CD8-positive, alpha-beta memory T cell (primary cell): Measurements from ENCODE around the gene RCSD1. TPM values are rescaled to one million over a fixed set of nuclear protein-coding genes. Genes with fewer than 3 reads are reported as not detected.
A peak's percentile ranks its signal among the peaks of the same experiment; 100 is the strongest.

Experiments used
- CTCF ChIA-PET: fragments of 350-600 bp; sonication (Branson Sonifier 250); formaldehyde crosslinking; loops from one replicate; lab custom pipeline; 2021; ENCODE audit warnings: antibody characterized with exemption; lab: Charles Lee
- POLR2A ChIA-PET: fragments of 350-600 bp; sonication (Branson Sonifier 250); formaldehyde crosslinking; loops from one replicate; lab custom pipeline; 2021; ENCODE audit warnings: antibody characterized with exemption; lab: Charles Lee
- DNase-seq, 5 donors: peaks; one replicate each; pipeline versions ENCODE4 v3.0.0 to v3.0.0-alpha.2; 2020 to 2022; ENCODE audit warnings: mixed read lengths in 1 of 5
- H3K27ac ChIP-seq: one replicate; pipeline ENCODE4 v1.7.0; 2013; ENCODE audit warnings: low read depth, mild to moderate bottlenecking, low read length, moderate library complexity
- H3K27me3 ChIP-seq: 2 replicates; pipeline ENCODE4 v1.7.0; 2013; ENCODE audit warnings: low read length, mild to moderate bottlenecking; ENCODE audit not compliant: insufficient read depth, poor library complexity, severe bottlenecking
- H3K36me3 ChIP-seq: 2 replicates; pipeline ENCODE4 v1.7.0; 2013; ENCODE audit warnings: mild to moderate bottlenecking, low read length, moderate library complexity; ENCODE audit not compliant: insufficient read depth
- H3K4me1 ChIP-seq: 2 replicates; pipeline ENCODE4 v1.7.0; 2013; ENCODE audit warnings: mild to moderate bottlenecking, low read length, moderate library complexity; ENCODE audit not compliant: insufficient read depth
- H3K4me3 ChIP-seq: 2 replicates; pipeline ENCODE4 v1.7.0; 2013; ENCODE audit warnings: mild to moderate bottlenecking, low read length
- H3K9me3 ChIP-seq: 2 replicates; pipeline ENCODE4 v1.7.0; 2013; ENCODE audit warnings: mild to moderate bottlenecking, low read length
- H3K27ac Mint-ChIP-seq, 8 donors: one replicate each; pipeline ENCODE4 v1.8.0; 2020 to 2021; ENCODE audit warnings: mixed read lengths in 8 of 8, mild to moderate bottlenecking in 6 of 8, inconsistent platforms in 3 of 8, moderate library complexity in 3 of 8
- H3K27me3 Mint-ChIP-seq, 2 donors: one replicate each; pipeline ENCODE4 v1.8.0; 2020 to 2021; ENCODE audit warnings: mixed read lengths in 2 of 2, mild to moderate bottlenecking in 1 of 2, moderate library complexity in 1 of 2
- H3K36me3 Mint-ChIP-seq, 3 donors: one replicate each; pipeline ENCODE4 v1.8.0; 2020 to 2021; ENCODE audit warnings: mixed read lengths in 3 of 3, inconsistent platforms in 1 of 3, mild to moderate bottlenecking in 1 of 3
- H3K4me1 Mint-ChIP-seq, 3 donors: one replicate each; pipeline ENCODE4 v1.8.0; 2020 to 2021; ENCODE audit warnings: mixed read lengths in 3 of 3, inconsistent platforms in 1 of 3, mild to moderate bottlenecking in 1 of 3
- H3K4me3 Mint-ChIP-seq, 7 donors: one replicate each; pipeline ENCODE4 v1.8.0; 2020 to 2021; ENCODE audit warnings: mixed read lengths in 7 of 7, mild to moderate bottlenecking in 6 of 7, moderate library complexity in 4 of 7, inconsistent platforms in 2 of 7
- H3K9me3 Mint-ChIP-seq, 5 donors: one replicate each; pipeline ENCODE4 v1.8.0; 2020 to 2022; ENCODE audit warnings: mixed read lengths in 5 of 5, mild to moderate bottlenecking in 3 of 5, moderate library complexity in 2 of 5, inconsistent platforms in 1 of 5
- polyA plus RNA-seq: library from polyadenylated mRNA; unstranded; fragments of 300-500 nt; fragmentation: Illumina TruSeq; gene quantifications from one replicate; pipeline ENCODE4 v1.2.3, GENCODE V29; 2021
- total RNA-seq, 2 experiments: library from RNA; stranded (reverse); gene quantifications; one replicate each; pipeline ENCODE4 v1.2.3, GENCODE V29; 2021

The RCSD1 gene
- total and polyA plus RNA-seq, 3 experiments from 2014 or later: 45.9 to 171 (median 47.9) TPM

- peaks cover 0 to 79% (median 18%) of the 10 kb centered on the region in 3 donors for H3K36me3 Mint-ChIP-seq
- no peaks in the 10 kb centered on the region for H3K9me3 ChIP-seq
- ChIA-PET CTCF (interaction anchor here (1.1 kb wide), 1 partner anchor 44 kb away, joined by 3 read pairs; no protein-coding TSS in a partner anchor), POLR2A (interaction anchor here (1.1 kb wide), 1 partner anchor 16 kb away, joined by 4 read pairs; no protein-coding TSS in a partner anchor)
- peak overlapping the region in 5 of 7 donors; percentile 2 to 64 (median 47) for H3K4me3 Mint-ChIP-seq
- no peaks in the 10 kb centered on the region for H3K9me3 Mint-ChIP-seq
- no peak for DNase-seq
- H3K27ac ChIP-seq: no peak overlapping the region
- peaks cover 82% of the 10 kb centered on the region for H3K4me1 ChIP-seq
- H3K27ac Mint-ChIP-seq: peak overlapping the region; percentile 44 to 93 (median 80)
- no peaks in the 10 kb centered on the region for H3K27me3 ChIP-seq
- peaks cover 30% of the 10 kb centered on the region for H3K36me3 ChIP-seq
- H3K4me1 Mint-ChIP-seq: peaks cover 90 to 94% (median 94%) of the 10 kb centered on the region in 3 donors
- H3K4me3 ChIP-seq: no peak overlapping the region
- H3K27me3 Mint-ChIP-seq: peaks cover 0 to 1% of the 10 kb centered on the region in 2 donors
These were observed 14.5 kb downstream of the RCSD1 start for GRCh38 chr1:167644551-167644950.

GRCh38 chr1:167645140-167645541, 15.1 kb downstream of the RCSD1 start:
- CTCF ChIA-PET: interaction anchor here (1.1 to 2.3 kb wide), 2 partner anchors 43 to 45 kb away, joined by 3 to 10 read pairs; no protein-coding TSS in a partner anchor
- H3K27ac ChIP-seq: no peak overlapping the region
- H3K36me3 ChIP-seq: peaks cover 25% of the 10 kb centered on the region
- Mint-ChIP-seq H3K27ac (peak overlapping the region; percentile 69 to 93 (median 84)), H3K9me3 (no peaks in the 10 kb centered on the region), H3K4me3 (peak overlapping the region in 5 of 7 donors; percentile 33 to 64 (median 55)), H3K4me1 (peaks cover 91 to 95% (median 94%) of the 10 kb centered on the region in 3 donors), H3K36me3 (peaks cover 0 to 74% (median 18%) of the 10 kb centered on the region in 3 donors), H3K27me3 (peaks cover 0 to 1% of the 10 kb centered on the region in 2 donors)
- peaks cover 82% of the 10 kb centered on the region for H3K4me1 ChIP-seq
- H3K27me3 ChIP-seq: no peaks in the 10 kb centered on the region
- POLR2A ChIA-PET: interaction anchor here (1.1 kb wide), 1 partner anchor 17 kb away, joined by 4 read pairs; no protein-coding TSS in a partner anchor
- no peak for DNase-seq
- H3K9me3 ChIP-seq: no peaks in the 10 kb centered on the region
- no peak overlapping the region for H3K4me3 ChIP-seq

GRCh38 chr1:167645625-167646414, 15.8 kb downstream of the RCSD1 start:
- no peaks in the 10 kb centered on the region for H3K27me3 ChIP-seq
- peak overlapping the region; percentile 69 to 93 (median 84) for H3K27ac Mint-ChIP-seq
- H3K9me3 Mint-ChIP-seq: no peaks in the 10 kb centered on the region
- H3K27me3 Mint-ChIP-seq: peaks cover 0 to 1% of the 10 kb centered on the region in 2 donors
- no peaks in the 10 kb centered on the region for H3K9me3 ChIP-seq
- POLR2A ChIA-PET: no interaction called here
- peak overlapping the region in 6 of 7 donors; percentile 33 to 64 (median 54) for H3K4me3 Mint-ChIP-seq
- H3K4me1 ChIP-seq: peaks cover 82% of the 10 kb centered on the region
- no peak overlapping the region for H3K27ac ChIP-seq
- peaks cover 91 to 95% (median 94%) of the 10 kb centered on the region in 3 donors for H3K4me1 Mint-ChIP-seq
- peaks cover 0 to 72% (median 16%) of the 10 kb centered on the region in 3 donors for H3K36me3 Mint-ChIP-seq
- CTCF ChIA-PET: interaction anchor here (1.1 to 5.1 kb wide), 3 partner anchors 42 to 45 kb away, joined by 3 to 22 read pairs (median 10); no protein-coding TSS in a partner anchor
- H3K36me3 ChIP-seq: peaks cover 18% of the 10 kb centered on the region
- H3K4me3 ChIP-seq: no peak overlapping the region
- no peak for DNase-seq

GRCh38 chr1:167648252-167648849, 18.3 kb downstream of the RCSD1 start:
- no peaks in the 10 kb centered on the region for H3K9me3 ChIP-seq
- Mint-ChIP-seq H3K36me3 (peaks cover 0 to 59% (median 10%) of the 10 kb centered on the region in 3 donors), H3K27ac (peak overlapping the region; percentile 83 to 98 (median 95)), H3K27me3 (peaks cover 0 to 1% of the 10 kb centered on the region in 2 donors), H3K4me1 (peaks cover 89 to 93% (median 93%) of the 10 kb centered on the region in 3 donors), H3K9me3 (no peaks in the 10 kb centered on the region), H3K4me3 (peak overlapping the region in 6 of 7 donors; percentile 36 to 77 (median 73))
- H3K36me3 ChIP-seq: peaks cover 7% of the 10 kb centered on the region
- H3K4me3 ChIP-seq: no peak overlapping the region
- no peak overlapping the region for H3K27ac ChIP-seq
- no peak for DNase-seq
- ChIA-PET CTCF (interaction anchor here (0.8 to 5.1 kb wide), 4 partner anchors 11 to 48 kb away, joined by 3 to 22 read pairs (median 11); no protein-coding TSS in a partner anchor), POLR2A (interaction anchor here (1.1 kb wide), 1 partner anchor 20 kb away, joined by 4 read pairs; no protein-coding TSS in a partner anchor)
- H3K27me3 ChIP-seq: no peaks in the 10 kb centered on the region
- peaks cover 77% of the 10 kb centered on the region for H3K4me1 ChIP-seq

- H3K4me1 Mint-ChIP-seq: peaks cover 89 to 93% (median 93%) of the 10 kb centered on the region in 3 donors
- H3K27me3 Mint-ChIP-seq: peaks cover 0 to 3% of the 10 kb centered on the region in 2 donors
- Histone ChIP-seq H3K4me3 (peak overlapping the region; percentile 9), H3K4me1 (peaks cover 77% of the 10 kb centered on the region), H3K27me3 (no peaks in the 10 kb centered on the region), H3K36me3 (peaks cover 7% of the 10 kb centered on the region), H3K27ac (no peak overlapping the region), H3K9me3 (no peaks in the 10 kb centered on the region)
- peak overlapping the region; percentile 83 to 98 (median 95) for H3K27ac Mint-ChIP-seq
- peaks cover 2 to 58% (median 14%) of the 10 kb centered on the region in 3 donors for H3K36me3 Mint-ChIP-seq
- H3K9me3 Mint-ChIP-seq: no peaks in the 10 kb centered on the region
- POLR2A ChIA-PET: interaction anchor here (0.6 to 1.1 kb wide), 4 partner anchors 21 to 66 kb away, joined by 3 to 4 read pairs (median 3); no protein-coding TSS in a partner anchor
- H3K4me3 Mint-ChIP-seq: peak overlapping the region; percentile 34 to 86 (median 77)
- CTCF ChIA-PET: interaction anchor here (0.8 to 5.1 kb wide), 5 partner anchors 12 to 54 kb away, joined by 3 to 22 read pairs (median 10); no protein-coding TSS in a partner anchor
- DNase-seq: no peak
These were observed 19.1 kb downstream of the RCSD1 start for GRCh38 chr1:167648978-167649744.

GRCh38 chr1:167650269-167651160, 20.5 kb downstream of the RCSD1 start:
- Histone ChIP-seq H3K4me3 (peak overlapping the region; percentile 2), H3K36me3 (peaks cover 7% of the 10 kb centered on the region), H3K27ac (no peak overlapping the region), H3K4me1 (peaks cover 78% of the 10 kb centered on the region), H3K9me3 (no peaks in the 10 kb centered on the region), H3K27me3 (no peaks in the 10 kb centered on the region)
- ChIA-PET POLR2A (interaction anchor here (0.6 to 1.6 kb wide), 2 partner anchors 21 to 428 kb away, joined by 3 to 4 read pairs; no protein-coding TSS in a partner anchor), CTCF (interaction anchor here (0.8 to 5.1 kb wide), 5 partner anchors 13 to 53 kb away, joined by 3 to 22 read pairs (median 10); no protein-coding TSS in a partner anchor)
- no peaks in the 10 kb centered on the region for H3K9me3 Mint-ChIP-seq
- peaks cover 89 to 93% (median 93%) of the 10 kb centered on the region in 3 donors for H3K4me1 Mint-ChIP-seq
- peak overlapping the region in 6 of 7 donors; percentile 48 to 86 (median 77) for H3K4me3 Mint-ChIP-seq
- peak overlapping the region; percentile 83 to 98 (median 95) for H3K27ac Mint-ChIP-seq
- DNase-seq: no peak
- peaks cover 0 to 3% of the 10 kb centered on the region in 2 donors for H3K27me3 Mint-ChIP-seq
- H3K36me3 Mint-ChIP-seq: peaks cover 3 to 55% (median 18%) of the 10 kb centered on the region in 3 donors
